PC-9 (cell line): ENCODE measurements around the gene SVOP. TPM values are rescaled to one million over a fixed set of nuclear protein-coding genes. Genes with fewer than 3 reads are reported as not detected.

Experiments used
- BruUV-seq: library from RNA; stranded (reverse); fragments of 400-500 nt; replicated peaks from 2 replicates; lab custom pipeline; 2021; lab: Mats Ljungman, UMichigan
- CTCF ChIA-PET: fragments of 300-600 bp; sonication (Branson Sonifier 250); formaldehyde crosslinking; loops from one replicate; lab custom pipeline; 2022; ENCODE audit warnings: antibody characterized with exemption; lab: Charles Lee
- POLR2A ChIA-PET: fragments of 300-600 bp; sonication (Branson Sonifier 250); formaldehyde crosslinking; loops from one replicate; lab custom pipeline; 2022; ENCODE audit warnings: antibody characterized with exemption; ENCODE audit not compliant: unreplicated experiment; lab: Charles Lee
- DNase-seq, 2 experiments: peaks; one replicate each; pipeline versions ENCODE4 v3.0.0 to v3.0.0-alpha.2; 2015 to 2022; ENCODE audit warnings: mixed read lengths in 1 of 2
- H2AFZ ChIP-seq: fragments of 200-600 bp; sonication (generic); 2 replicates; pipeline ENCODE4 v1.8.1; 2017; ENCODE audit warnings: antibody characterized with exemption
- H3F3A ChIP-seq: fragments of 200-600 bp; sonication (generic); 2 replicates; pipeline ENCODE4 v1.8.1; 2017; ENCODE audit warnings: antibody characterized with exemption, mild to moderate bottlenecking, low read depth; ENCODE audit not compliant: insufficient read depth
- H3K27ac ChIP-seq: fragments of 200-600 bp; sonication (generic); 2 replicates; pipeline ENCODE4 v1.6.1; 2016; ENCODE audit warnings: mixed run types
- H3K27me3 ChIP-seq: fragments of 200-600 bp; sonication (generic); 2 replicates; pipeline ENCODE4 v1.6.1; 2016; ENCODE audit warnings: low read depth, mixed run types; ENCODE audit not compliant: insufficient read depth
- H3K36me3 ChIP-seq: fragments of 200-600 bp; sonication (generic); 2 replicates; pipeline ENCODE4 v1.6.1; 2016; ENCODE audit warnings: low read depth, mixed run types
- H3K4me1 ChIP-seq: fragments of 200-600 bp; sonication (generic); replicated peaks from 2 replicates; pipeline ENCODE4 v1.6.1; 2016; ENCODE audit warnings: mixed run types; ENCODE audit not compliant: insufficient read depth
- H3K4me2 ChIP-seq: fragments of 200-600 bp; sonication (generic); 2 replicates; pipeline ENCODE4 v1.6.1; 2017; ENCODE audit warnings: mixed run types
- H3K4me3 ChIP-seq: fragments of 200-600 bp; sonication (generic); 2 replicates; pipeline ENCODE4 v1.6.1; 2016; ENCODE audit warnings: mixed run types
- H3K79me2 ChIP-seq: fragments of 200-600 bp; sonication (generic); 2 replicates; pipeline ENCODE4 v1.6.1; 2017; ENCODE audit warnings: low read depth, mixed run types
- H3K9me2 ChIP-seq: fragments of 200-600 bp; sonication (generic); 2 replicates; pipeline ENCODE4 v1.8.1; 2017; ENCODE audit warnings: mild to moderate bottlenecking; ENCODE audit not compliant: insufficient read depth
- H3K9me3 ChIP-seq: fragments of 200-600 bp; sonication (generic); 2 replicates; pipeline ENCODE4 v1.8.1; 2016; ENCODE audit warnings: low read depth; ENCODE audit not compliant: insufficient read depth
- H4K20me1 ChIP-seq: fragments of 200-600 bp; sonication (generic); 2 replicates; pipeline ENCODE4 v1.8.1; 2017; ENCODE audit not compliant: insufficient read depth
- EZH2 ChIP-seq: fragments of 200-600 bp; sonication (generic); IDR thresholded peaks from 2 replicates; pipeline ENCODE4 v1.8.0; 2017; ENCODE audit warnings: antibody characterized with exemption, low read depth
- intact Hi-C: fragments of 100-400 bp; cut with micrococcal nuclease; formaldehyde crosslinking; loops from one replicate; pipeline ENCODE4 v1.10.0; 2022; ENCODE audit not compliant: unreplicated experiment
- total RNA-seq: library from RNA; stranded (reverse); gene quantifications from 2 replicates; pipeline ENCODE4 v1.2.3, GENCODE V29; 2021
- TF ChIP-seq, protein P1 (sequence below): fragments of 200-600 bp; sonication (generic); conservative IDR thresholded peaks from 2 replicates; pipeline ENCODE4 v1.6.1; 2017; ENCODE audit warnings: mixed run types, antibody characterized with exemption, mild to moderate bottlenecking, moderate library complexity

Gene SVOP
- total RNA-seq, 1 experiment from 2014 or later = not detected

- intact Hi-C loops = no loop called here
- Histone ChIP-seq H3F3A (no peaks in the 10 kb centered on the region), H4K20me1 (no peaks in the 10 kb centered on the region), H3K4me2 (no peak within 1 kb of the TSS), H3K27me3 (no peaks in the 10 kb centered on the region), H3K4me1 (no peaks in the 10 kb centered on the region), H3K9me2 (no peaks in the 10 kb centered on the region), H3K27ac (no peak within 1 kb of the TSS), H3K79me2 (no peaks in the 10 kb centered on the region), H2AFZ (no peak within 1 kb of the TSS), H3K9me3 (no peaks in the 10 kb centered on the region), H3K36me3 (no peaks in the 10 kb centered on the region), H3K4me3 (no peak within 1 kb of the TSS)
- CTCF ChIA-PET = no interaction called here
- POLR2A ChIA-PET = no interaction called here
- BruUV-seq = no TSS peak
- no peak for TF ChIP-seq EZH2
- TF ChIP-seq, protein P1, sequence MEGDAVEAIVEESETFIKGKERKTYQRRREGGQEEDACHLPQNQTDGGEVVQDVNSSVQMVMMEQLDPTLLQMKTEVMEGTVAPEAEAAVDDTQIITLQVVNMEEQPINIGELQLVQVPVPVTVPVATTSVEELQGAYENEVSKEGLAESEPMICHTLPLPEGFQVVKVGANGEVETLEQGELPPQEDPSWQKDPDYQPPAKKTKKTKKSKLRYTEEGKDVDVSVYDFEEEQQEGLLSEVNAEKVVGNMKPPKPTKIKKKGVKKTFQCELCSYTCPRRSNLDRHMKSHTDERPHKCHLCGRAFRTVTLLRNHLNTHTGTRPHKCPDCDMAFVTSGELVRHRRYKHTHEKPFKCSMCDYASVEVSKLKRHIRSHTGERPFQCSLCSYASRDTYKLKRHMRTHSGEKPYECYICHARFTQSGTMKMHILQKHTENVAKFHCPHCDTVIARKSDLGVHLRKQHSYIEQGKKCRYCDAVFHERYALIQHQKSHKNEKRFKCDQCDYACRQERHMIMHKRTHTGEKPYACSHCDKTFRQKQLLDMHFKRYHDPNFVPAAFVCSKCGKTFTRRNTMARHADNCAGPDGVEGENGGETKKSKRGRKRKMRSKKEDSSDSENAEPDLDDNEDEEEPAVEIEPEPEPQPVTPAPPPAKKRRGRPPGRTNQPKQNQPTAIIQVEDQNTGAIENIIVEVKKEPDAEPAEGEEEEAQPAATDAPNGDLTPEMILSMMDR = no peak
- no peak for DNase-seq
These were observed 141.1 kb downstream of the SVOP start, which contains the start of gene DAO for GRCh38 chr12:108879615-108880254. TSS of gene DAO (plus strand) at chr12:108880092. CDS start at chr12:108885007, 4,915 bp downstream.

GRCh38 chr12:108876550-108876949, 144.3 kb downstream of the SVOP start:
- no peaks in the 10 kb centered on the region for H3K9me3 ChIP-seq
- intact Hi-C loops = no loop called here

DNA sequence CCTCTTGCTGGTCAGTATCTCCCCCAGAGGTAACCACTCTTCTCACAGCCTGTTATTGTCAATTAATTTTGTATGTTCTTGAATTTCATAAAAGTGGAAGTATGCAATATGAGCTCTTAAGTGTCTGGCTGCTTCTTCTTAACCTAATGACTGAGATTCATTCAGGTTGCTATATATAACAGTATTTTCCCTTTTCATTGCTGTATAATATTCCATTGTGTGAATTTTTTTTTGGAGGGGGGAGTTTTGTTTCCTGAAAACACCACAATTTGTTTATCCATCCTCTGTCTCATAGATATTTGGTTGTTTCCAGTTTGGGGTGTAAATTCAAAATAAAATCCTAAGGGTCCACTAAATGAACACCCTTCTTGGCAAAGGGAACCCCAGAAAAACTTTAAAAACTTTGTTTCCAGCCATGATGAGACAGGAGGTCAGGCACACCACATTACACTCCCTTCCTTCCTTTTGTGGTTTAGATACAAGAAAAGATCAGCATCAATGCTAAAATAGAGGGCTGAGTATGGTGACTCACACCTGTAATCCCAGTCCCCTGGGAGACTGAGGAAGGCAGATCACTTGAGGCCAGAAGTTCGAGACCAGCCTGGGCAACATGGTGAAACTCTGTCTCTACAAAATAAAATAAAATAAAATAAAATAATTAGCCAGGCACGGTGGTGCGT, 145.0 kb downstream of the SVOP start:
- CTCF ChIA-PET = no interaction called here
- no peak for DNase-seq
- POLR2A ChIA-PET = no interaction called here
- Histone ChIP-seq H3K4me1 (no peaks in the 10 kb centered on the region), H3K27ac (no peak overlapping the region), H3K27me3 (no peaks in the 10 kb centered on the region), H3K79me2 (no peaks in the 10 kb centered on the region), H3K9me2 (no peaks in the 10 kb centered on the region), H3K4me3 (no peak overlapping the region), H3K36me3 (no peaks in the 10 kb centered on the region), H4K20me1 (no peaks in the 10 kb centered on the region), H3K9me3 (no peaks in the 10 kb centered on the region), H2AFZ (no peak overlapping the region), H3K4me2 (no peak overlapping the region), H3F3A (no peaks in the 10 kb centered on the region)
- BruUV-seq = no TSS peak
- TF ChIP-seq, protein P1 = no peak
- no peak for TF ChIP-seq EZH2
- intact Hi-C loops = no loop called here

More at GRCh38 chr12:108876550-108876949, 144.3 kb downstream of the SVOP start:
- Histone ChIP-seq H3K4me3 (no peak overlapping the region), H3K4me1 (no peaks in the 10 kb centered on the region), H3K36me3 (no peaks in the 10 kb centered on the region), H3K27ac (no peak overlapping the region), H3K79me2 (no peaks in the 10 kb centered on the region), H3K9me2 (no peaks in the 10 kb centered on the region), H3F3A (no peaks in the 10 kb centered on the region), H3K27me3 (no peaks in the 10 kb centered on the region), H3K4me2 (no peak overlapping the region), H4K20me1 (no peaks in the 10 kb centered on the region), H2AFZ (no peak overlapping the region)
- TF ChIP-seq, protein P1 = no peak
- TF ChIP-seq EZH2 = no peak
- DNase-seq = no peak
- ChIA-PET POLR2A (no interaction called here), CTCF (no interaction called here)
- no TSS peak for BruUV-seq
